Glutamatergic neuron (in vitro differentiated cells): ENCODE results near the gene FAM174B. TPM values are rescaled to one million over a fixed set of nuclear protein-coding genes. Genes with fewer than 3 reads are reported as not detected.

Experiments used
- DNase-seq: peaks from one replicate; pipeline ENCODE4 v3.0.0; 2022
- H3K27ac Mint-ChIP-seq: one replicate; pipeline ENCODE4 v1.8.0; 2020; ENCODE audit warnings: mild to moderate bottlenecking, mixed read lengths, inconsistent platforms; ENCODE audit not compliant: unreplicated experiment
- H3K27me3 Mint-ChIP-seq: one replicate; pipeline ENCODE4 v1.8.0; 2020; ENCODE audit warnings: mild to moderate bottlenecking, moderate library complexity, mixed read lengths, inconsistent platforms; ENCODE audit not compliant: unreplicated experiment
- H3K36me3 Mint-ChIP-seq: one replicate; pipeline ENCODE4 v1.8.0; 2020; ENCODE audit warnings: mild to moderate bottlenecking, mixed read lengths, inconsistent platforms; ENCODE audit not compliant: unreplicated experiment
- H3K4me1 Mint-ChIP-seq: one replicate; pipeline ENCODE4 v1.8.0; 2020; ENCODE audit warnings: mild to moderate bottlenecking, low read depth, mixed read lengths, inconsistent platforms; ENCODE audit not compliant: unreplicated experiment
- H3K4me3 Mint-ChIP-seq: one replicate; pipeline ENCODE4 v1.8.0; 2020; ENCODE audit warnings: mild to moderate bottlenecking, mixed read lengths, inconsistent platforms; ENCODE audit not compliant: unreplicated experiment
- H3K9me3 Mint-ChIP-seq: one replicate; pipeline ENCODE4 v1.8.0; 2020; ENCODE audit warnings: mild to moderate bottlenecking, moderate library complexity, mixed read lengths, inconsistent platforms; ENCODE audit not compliant: unreplicated experiment
- total RNA-seq: library from RNA; stranded (reverse); fragmentation: NEBNext Ultra II Directional; extraction: Animal tissue kit (Norgen Biotek cat#: 25700); gene quantifications from one replicate; pipeline ENCODE4 v1.2.1, GENCODE V29; 2021; ENCODE audit not compliant: unreplicated experiment
- TF ChIP-seq, protein P1 (sequence below): fragments of 200-600 bp; sonication (generic); IDR thresholded peaks from one replicate; pipeline ENCODE4 v1.5.0; 2021; ENCODE audit not compliant: partially characterized antibody, unreplicated experiment

The FAM174B gene
- total RNA-seq, 1 donor from 2014 or later, result 8.6 TPM

- Mint-ChIP-seq H3K27ac (no peak overlapping the region), H3K4me3 (no peak overlapping the region), H3K9me3 (peaks cover 3% of the 10 kb centered on the region), H3K27me3 (no peaks in the 10 kb centered on the region), H3K4me1 (no peaks in the 10 kb centered on the region), H3K36me3 (peaks cover 9% of the 10 kb centered on the region)
- TF ChIP-seq, protein P1, sequence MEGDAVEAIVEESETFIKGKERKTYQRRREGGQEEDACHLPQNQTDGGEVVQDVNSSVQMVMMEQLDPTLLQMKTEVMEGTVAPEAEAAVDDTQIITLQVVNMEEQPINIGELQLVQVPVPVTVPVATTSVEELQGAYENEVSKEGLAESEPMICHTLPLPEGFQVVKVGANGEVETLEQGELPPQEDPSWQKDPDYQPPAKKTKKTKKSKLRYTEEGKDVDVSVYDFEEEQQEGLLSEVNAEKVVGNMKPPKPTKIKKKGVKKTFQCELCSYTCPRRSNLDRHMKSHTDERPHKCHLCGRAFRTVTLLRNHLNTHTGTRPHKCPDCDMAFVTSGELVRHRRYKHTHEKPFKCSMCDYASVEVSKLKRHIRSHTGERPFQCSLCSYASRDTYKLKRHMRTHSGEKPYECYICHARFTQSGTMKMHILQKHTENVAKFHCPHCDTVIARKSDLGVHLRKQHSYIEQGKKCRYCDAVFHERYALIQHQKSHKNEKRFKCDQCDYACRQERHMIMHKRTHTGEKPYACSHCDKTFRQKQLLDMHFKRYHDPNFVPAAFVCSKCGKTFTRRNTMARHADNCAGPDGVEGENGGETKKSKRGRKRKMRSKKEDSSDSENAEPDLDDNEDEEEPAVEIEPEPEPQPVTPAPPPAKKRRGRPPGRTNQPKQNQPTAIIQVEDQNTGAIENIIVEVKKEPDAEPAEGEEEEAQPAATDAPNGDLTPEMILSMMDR, result no peak
- DNase-seq, result no peak
Observed at GRCh38 chr15:92569778-92570177, 85.8 kb downstream of the FAM174B start.

Other genes with a start within 250 kb of the FAM174B start
- 201 TPM for gene CHD2, start 244.5 kb upstream of the FAM174B start, total RNA-seq